Measurements from ENCODE around the gene SLIT1. TPM values are rescaled to one million over a fixed set of nuclear protein-coding genes. Genes with fewer than 3 reads are reported as not detected.

Gene SLIT1
- total RNA-seq, 1 donor from 2014 or later, result 25.5 TPM

- no peaks in the 10 kb centered on the region for H3K27me3 Mint-ChIP-seq
- peak overlapping the region; percentile 98 for H3K27ac Mint-ChIP-seq
- H3K4me3 Mint-ChIP-seq (ENCODE audit: low read depth), result no peak overlapping the region
- peaks cover 37% of the 10 kb centered on the region for H3K4me1 Mint-ChIP-seq (ENCODE audit: low read depth)
- H3K9me3 Mint-ChIP-seq (ENCODE audit: low read depth), result peaks cover 9% of the 10 kb centered on the region
- no peak for DNase-seq (ENCODE audit: low spot score, unreplicated experiment)
- no peak for TF ChIP-seq CTCF (IDR thresholded peaks at IDR 0.05; ENCODE audit: unreplicated experiment)
- H3K36me3 Mint-ChIP-seq (ENCODE audit: insufficient read depth), result peaks cover 14% of the 10 kb centered on the region
Measured at GRCh38 chr10:97140902-97141745, 44.6 kb downstream of the SLIT1 start.

DNA sequence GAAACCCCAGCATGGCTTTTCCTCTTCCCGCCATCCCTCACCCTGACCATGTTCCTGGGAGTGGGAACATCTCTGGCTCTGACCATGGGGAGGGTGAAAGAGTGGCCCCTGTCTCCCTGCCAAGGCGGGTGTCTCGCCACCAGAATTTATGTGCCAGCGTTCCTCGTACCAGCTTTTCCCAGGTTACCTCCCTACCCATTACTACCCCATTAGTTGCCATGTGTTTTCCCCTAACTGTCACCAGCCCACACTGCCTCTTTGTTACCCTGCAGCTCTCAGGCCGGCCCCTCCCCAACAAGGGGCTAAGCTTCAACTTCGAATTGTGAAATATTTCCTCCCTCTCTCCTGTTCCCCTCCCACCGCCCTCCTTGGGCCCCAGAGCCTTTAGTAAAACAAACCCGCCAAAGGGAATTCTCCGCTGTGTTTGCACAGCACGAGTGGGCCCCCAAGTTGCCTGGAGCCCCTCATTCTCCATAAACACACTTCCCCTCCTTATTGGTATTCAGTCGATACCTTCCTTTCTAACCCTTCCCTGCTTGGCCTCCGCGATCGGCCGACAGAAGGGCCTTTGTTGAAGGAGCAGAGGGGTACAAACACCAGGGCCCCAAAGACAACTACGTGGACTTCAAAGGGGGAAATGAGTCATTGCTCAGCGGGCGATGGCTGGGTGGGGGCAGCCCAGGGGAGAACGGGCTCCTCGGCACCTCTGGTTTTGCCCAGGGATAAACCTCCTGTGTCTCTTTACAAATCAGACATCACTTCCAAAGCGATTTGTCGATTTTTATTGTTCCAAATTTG is 45.5 kb downstream of the SLIT1 start:
- H3K36me3 Mint-ChIP-seq (ENCODE audit: insufficient read depth), result peaks cover 14% of the 10 kb centered on the region
- peak overlapping the region; percentile 98 for H3K27ac Mint-ChIP-seq
- DNase-seq (ENCODE audit: low spot score, unreplicated experiment), result peak; percentile 23
- peaks cover 38% of the 10 kb centered on the region for H3K4me1 Mint-ChIP-seq (ENCODE audit: low read depth)
- no peak for TF ChIP-seq CTCF (IDR thresholded peaks at IDR 0.05; ENCODE audit: unreplicated experiment)
- no peaks in the 10 kb centered on the region for H3K27me3 Mint-ChIP-seq
- peaks cover 9% of the 10 kb centered on the region for H3K9me3 Mint-ChIP-seq (ENCODE audit: low read depth)
- peak overlapping the region; percentile 46 for H3K4me3 Mint-ChIP-seq (ENCODE audit: low read depth)

- no peak for TF ChIP-seq CTCF (IDR thresholded peaks at IDR 0.05; ENCODE audit: unreplicated experiment)
- Mint-ChIP-seq H3K9me3 (ENCODE audit: low read depth) (peaks cover 9% of the 10 kb centered on the region), H3K4me1 (ENCODE audit: low read depth) (peaks cover 44% of the 10 kb centered on the region), H3K27ac (peak overlapping the region; percentile 98), H3K36me3 (ENCODE audit: insufficient read depth) (peaks cover 14% of the 10 kb centered on the region), H3K27me3 (no peaks in the 10 kb centered on the region), H3K4me3 (ENCODE audit: low read depth) (peak overlapping the region; percentile 46)
- no peak for DNase-seq (ENCODE audit: low spot score, unreplicated experiment)
Measured at GRCh38 chr10:97139651-97140048, 46.1 kb downstream of the SLIT1 start.

GRCh38 chr10:97138846-97139245 is 46.9 kb downstream of the SLIT1 start:
- Mint-ChIP-seq H3K4me3 (ENCODE audit: low read depth) (no peak overlapping the region), H3K36me3 (ENCODE audit: insufficient read depth) (peaks cover 12% of the 10 kb centered on the region), H3K4me1 (ENCODE audit: low read depth) (peaks cover 52% of the 10 kb centered on the region), H3K9me3 (ENCODE audit: low read depth) (peaks cover 9% of the 10 kb centered on the region), H3K27me3 (no peaks in the 10 kb centered on the region), H3K27ac (peak overlapping the region; percentile 50)
- no peak for DNase-seq (ENCODE audit: low spot score, unreplicated experiment)
- no peak for TF ChIP-seq CTCF (IDR thresholded peaks at IDR 0.05; ENCODE audit: unreplicated experiment)

DNA sequence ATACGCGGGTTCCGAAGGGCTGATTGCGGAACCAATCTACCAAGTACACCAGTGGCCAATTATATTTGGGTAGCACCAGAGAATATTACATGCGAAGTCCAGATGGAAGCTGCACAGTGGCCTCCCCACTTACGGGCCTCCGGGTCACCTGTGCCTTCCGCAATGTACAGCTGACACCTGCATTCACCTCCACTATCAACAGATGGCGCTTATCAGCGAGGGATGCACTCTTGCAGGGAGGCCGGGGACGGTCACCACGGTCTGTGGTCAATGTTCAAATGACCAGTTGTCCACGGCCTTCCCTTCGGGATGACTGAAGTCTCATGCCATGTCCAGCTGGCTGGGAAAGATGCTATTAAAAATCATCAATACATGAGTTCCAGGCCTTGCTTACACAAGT is 47.6 kb downstream of the SLIT1 start:
- H3K27me3 Mint-ChIP-seq, result no peaks in the 10 kb centered on the region
- peaks cover 55% of the 10 kb centered on the region for H3K4me1 Mint-ChIP-seq (ENCODE audit: low read depth)
- peak; percentile 21 for TF ChIP-seq CTCF (IDR thresholded peaks at IDR 0.05; ENCODE audit: unreplicated experiment)
- peaks cover 9% of the 10 kb centered on the region for H3K9me3 Mint-ChIP-seq (ENCODE audit: low read depth)
- peak overlapping the region; percentile 51 for H3K27ac Mint-ChIP-seq
- peaks cover 9% of the 10 kb centered on the region for H3K36me3 Mint-ChIP-seq (ENCODE audit: insufficient read depth)
- no peak overlapping the region for H3K4me3 Mint-ChIP-seq (ENCODE audit: low read depth)
- DNase-seq (ENCODE audit: low spot score, unreplicated experiment), result no peak
